Measurements from ENCODE around the gene NPAS3.

Gene NPAS3

DNA sequence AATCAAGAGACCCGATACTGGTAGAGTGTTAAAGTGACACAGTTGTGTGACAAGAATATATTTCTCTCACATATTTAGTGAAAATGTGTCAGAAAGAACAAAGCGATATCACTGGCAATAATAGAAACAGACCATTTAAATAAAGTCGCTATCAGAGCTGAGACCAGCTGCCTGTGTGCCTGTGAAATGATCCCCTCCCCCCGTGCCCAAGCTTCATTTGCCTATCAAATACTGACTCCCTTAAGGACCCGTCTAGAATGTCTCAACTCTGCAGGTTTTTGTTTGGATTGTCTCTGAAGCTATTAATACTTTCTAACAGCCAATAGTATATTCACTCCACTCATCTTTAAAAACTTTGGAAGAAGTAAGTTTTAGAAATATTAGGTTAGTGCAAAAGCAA, 913.3 kb downstream of the NPAS3 start:
- Mint-ChIP-seq H3K27ac (ENCODE audit: low read depth) (no peak overlapping the region), H3K4me1 (no peaks in the 10 kb centered on the region), H3K27me3 (no peaks in the 10 kb centered on the region), H3K9me3 (peaks cover 5% of the 10 kb centered on the region), H3K4me3 (no peak overlapping the region), H3K36me3 (ENCODE audit: insufficient read depth) (no peaks in the 10 kb centered on the region)
- ATAC-seq (replicated peaks; ENCODE audit: extremely low read depth, poor library complexity, severe bottlenecking) (no peak), DNase-seq (ENCODE audit: low spot score in 2 of 2) (no peak)

Measured in central memory CD8-positive, alpha-beta T cell (primary cell).